ENCODE results near the gene SLC12A7.

DNA sequence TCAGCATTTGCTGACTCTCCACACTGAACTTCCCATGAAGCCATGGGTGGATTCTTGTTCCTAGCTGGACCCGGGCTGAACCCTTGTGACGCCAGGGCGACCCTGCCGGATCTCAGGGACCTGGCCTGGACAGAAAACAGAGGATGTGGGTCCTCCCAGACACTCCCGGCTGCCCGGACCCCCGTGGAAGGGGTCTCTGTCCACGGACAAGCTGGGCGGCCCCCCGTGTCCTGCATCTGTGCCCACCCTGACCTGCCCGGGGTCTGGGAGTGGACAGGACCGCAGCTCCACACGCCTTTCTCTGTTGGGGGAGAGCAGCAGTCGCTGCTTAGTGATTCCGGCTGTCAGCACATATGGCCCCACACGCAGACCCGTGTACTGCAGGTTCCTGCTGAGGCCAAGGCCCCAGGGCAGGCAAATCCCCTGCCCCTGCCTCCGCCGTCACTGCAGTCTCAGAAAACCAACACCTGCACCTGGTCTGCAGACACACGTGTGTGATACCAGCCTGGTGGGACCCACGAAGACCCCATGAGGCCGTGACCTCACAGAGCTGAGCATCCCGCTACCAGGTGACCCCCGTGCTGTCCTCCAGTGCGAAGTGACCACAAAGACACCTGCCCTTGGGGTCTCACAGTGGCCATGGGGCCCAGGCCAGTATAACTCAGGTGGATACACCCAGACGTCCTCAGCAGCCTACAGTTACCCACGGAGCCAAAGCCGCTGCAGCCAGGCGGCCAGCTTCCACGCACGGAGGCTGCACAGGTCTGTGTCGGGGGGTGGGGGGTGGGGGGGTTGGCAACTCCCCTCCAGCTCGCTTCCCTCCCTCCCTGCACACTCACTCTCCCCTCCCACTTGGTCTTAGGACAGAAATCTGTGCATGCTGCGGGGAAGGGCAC lies 52.6 kb downstream of the SLC12A7 start:
- TF ChIP-seq, protein P1, sequence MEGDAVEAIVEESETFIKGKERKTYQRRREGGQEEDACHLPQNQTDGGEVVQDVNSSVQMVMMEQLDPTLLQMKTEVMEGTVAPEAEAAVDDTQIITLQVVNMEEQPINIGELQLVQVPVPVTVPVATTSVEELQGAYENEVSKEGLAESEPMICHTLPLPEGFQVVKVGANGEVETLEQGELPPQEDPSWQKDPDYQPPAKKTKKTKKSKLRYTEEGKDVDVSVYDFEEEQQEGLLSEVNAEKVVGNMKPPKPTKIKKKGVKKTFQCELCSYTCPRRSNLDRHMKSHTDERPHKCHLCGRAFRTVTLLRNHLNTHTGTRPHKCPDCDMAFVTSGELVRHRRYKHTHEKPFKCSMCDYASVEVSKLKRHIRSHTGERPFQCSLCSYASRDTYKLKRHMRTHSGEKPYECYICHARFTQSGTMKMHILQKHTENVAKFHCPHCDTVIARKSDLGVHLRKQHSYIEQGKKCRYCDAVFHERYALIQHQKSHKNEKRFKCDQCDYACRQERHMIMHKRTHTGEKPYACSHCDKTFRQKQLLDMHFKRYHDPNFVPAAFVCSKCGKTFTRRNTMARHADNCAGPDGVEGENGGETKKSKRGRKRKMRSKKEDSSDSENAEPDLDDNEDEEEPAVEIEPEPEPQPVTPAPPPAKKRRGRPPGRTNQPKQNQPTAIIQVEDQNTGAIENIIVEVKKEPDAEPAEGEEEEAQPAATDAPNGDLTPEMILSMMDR (IDR thresholded peaks at IDR 0.05), result no peak
- no peak for TF ChIP-seq POLR2A (IDR thresholded peaks at IDR 0.05)
